Measurements from ENCODE around the gene ZNF503.
"Not testable (repeated sequence)": the region's sequence is repeated elsewhere in the genome, so short reads cannot be mapped to it uniquely, and the experiment has no call there.

The ZNF503 gene

DNA sequence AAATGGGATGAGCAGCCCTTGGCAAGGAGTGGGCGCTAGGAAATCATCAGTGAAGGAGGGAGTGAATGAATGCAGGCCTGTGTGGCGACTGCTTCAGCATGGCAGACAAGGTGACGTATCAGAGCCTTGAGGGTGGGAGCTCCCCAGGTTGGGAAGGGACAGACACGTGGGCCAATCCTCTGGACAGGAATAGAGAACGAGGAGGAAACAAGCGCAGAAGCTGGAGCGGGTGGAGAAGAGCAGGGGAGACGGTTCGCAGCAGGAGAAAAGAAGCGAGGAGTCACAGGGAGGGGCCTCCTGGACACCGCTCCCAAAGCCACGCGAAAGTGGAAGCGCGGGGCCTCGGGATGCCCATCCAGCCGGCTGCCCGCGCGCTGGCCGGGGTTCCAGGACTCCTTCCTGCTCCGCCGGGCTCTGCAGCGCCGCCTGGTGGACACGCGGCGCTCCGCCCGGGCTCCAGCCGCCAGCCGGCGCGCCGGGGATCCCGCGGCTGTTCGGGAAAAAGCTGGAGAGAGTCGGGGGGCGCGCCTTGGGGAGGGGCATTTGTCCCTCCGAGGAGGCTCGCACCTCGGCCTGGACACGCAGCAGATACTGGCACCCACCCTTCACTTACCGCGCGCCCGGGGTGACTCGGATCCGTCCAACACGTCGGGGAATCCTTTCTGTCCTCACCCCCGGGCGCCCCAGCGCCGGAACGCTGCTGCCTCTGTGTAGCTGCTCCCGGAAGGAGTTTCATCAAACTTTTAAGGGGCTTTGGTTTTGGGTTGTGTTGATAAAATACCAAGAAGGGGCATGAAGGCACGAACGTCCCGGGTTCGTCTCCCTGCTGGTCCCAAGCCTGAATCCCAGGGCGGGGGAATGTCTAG is 6.3 kb downstream of the ZNF503 start:
- DNase-seq (ENCODE audit: low read depth in 2 of 2): peak in 1 of 2 donors; percentile 28

DNA sequence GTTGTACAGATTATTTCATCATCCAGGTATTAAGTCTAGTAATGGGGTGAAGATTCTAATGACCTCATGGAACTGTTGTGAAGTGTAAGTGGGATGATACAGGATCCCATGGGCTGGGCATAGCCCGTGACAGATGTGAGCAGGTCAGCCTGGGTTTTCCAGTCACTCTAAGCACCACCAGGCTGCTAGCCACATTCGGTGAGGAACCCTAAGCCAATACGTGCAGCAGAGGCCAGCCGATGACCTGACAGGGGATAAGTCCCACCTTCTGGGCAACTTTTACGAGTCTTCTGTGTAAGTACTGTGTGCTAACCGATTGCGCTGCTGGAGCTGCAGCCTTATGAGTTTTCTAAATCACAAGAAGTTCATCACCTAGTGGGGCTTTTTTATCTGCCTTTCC is 7.3 kb downstream of the ZNF503 start:
- DNase-seq (ENCODE audit: low read depth in 2 of 2): no peak

- DNase-seq (ENCODE audit: low read depth in 2 of 2): no peak
Observed at GRCh38 chr10:75392744-75393143, 8.8 kb downstream of the ZNF503 start.

DNA sequence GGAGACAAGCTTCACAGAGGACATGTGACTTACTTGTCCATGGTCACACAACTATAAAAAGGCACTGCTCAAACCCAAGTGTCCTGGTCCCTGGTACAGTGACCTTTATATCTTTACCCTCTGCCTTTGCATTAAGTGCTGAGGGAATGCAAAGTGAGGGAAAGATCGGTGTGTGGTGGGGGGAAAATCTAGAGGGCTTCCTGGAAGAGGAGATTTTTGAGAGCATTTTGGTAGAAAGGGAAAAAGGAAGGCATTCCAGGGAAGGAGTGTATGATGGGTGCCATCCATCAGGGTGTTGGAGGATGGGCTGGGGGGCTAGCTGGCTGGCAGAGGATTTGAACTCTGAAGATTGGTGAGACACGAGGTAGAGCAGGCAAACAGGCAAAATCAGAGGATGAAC is 9.3 kb downstream of the ZNF503 start:
- no peak for DNase-seq (ENCODE audit: low read depth in 2 of 2)

GRCh38 chr10:75390178-75390577 is 11.4 kb downstream of the ZNF503 start:
- DNase-seq (ENCODE audit: low read depth in 2 of 2): no peak

DNA sequence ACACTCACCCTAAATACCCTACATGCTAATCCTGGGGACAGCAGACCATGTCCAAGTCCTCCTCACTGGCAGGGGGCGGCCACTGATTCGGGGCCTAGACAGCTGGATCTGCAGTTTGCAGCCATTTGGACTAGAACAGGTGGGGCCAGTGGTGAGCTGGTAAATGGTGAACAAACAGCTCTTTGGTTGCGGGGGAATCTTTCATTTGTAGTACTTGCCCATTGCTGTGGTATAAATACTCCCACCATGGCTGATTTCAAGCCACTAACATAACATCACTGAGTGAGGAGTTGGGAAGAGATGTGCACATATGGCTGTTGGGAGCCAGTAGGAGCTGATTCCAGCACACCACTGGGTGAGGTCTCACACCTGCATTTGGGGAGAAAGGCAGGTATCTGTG is 13.5 kb downstream of the ZNF503 start:
- no peak for DNase-seq (ENCODE audit: low read depth in 2 of 2)

DNA sequence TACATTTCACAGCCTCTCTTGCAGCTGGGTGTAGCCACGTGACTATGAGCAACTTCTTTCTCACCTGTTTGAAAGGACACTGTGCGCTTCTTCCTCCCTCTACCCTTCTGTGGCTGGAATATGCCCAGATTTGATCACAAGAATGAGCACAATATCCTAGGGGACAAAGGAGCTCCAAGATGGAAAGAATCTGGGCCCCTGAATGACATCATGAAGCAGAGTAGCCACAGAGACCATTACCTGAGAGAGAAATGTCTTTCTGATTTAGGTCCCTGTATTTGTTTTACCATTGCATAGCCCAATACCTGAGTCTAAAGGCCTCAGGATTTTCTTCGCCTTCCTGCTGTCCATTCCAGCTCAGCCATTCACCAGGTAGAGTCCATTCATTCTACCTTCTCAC is 15.4 kb downstream of the ZNF503 start:
- DNase-seq (ENCODE audit: low read depth in 2 of 2): no peak

GRCh38 chr10:75379817-75380216 is 21.7 kb downstream of the ZNF503 start:
- DNase-seq (ENCODE audit: low read depth in 2 of 2): no peak

DNA sequence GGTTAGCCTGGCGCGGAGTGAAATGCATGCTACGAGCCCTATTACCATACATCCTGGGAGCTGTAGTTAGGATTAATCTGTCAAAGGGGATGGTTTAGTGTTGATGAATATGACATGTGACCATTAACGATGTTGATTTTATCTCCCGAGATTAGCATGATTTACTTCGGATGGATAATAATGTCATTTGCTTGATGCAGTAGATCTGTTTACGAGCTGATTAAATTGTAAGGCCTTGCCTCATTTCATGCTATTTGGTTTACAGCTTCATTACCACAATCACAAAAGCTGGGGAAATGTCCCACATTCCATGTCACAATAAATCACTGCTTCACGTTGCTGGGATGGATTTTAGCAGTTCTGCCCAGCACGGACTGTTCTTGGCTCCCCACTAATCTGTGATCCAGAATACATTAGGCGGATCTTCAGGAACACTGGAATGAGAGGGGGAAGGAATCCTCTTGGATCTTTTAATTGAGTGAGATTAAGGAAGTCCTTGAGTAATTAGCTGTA is 22.3 kb downstream of the ZNF503 start:
- DNase-seq (ENCODE audit: low read depth in 2 of 2): no peak

DNA sequence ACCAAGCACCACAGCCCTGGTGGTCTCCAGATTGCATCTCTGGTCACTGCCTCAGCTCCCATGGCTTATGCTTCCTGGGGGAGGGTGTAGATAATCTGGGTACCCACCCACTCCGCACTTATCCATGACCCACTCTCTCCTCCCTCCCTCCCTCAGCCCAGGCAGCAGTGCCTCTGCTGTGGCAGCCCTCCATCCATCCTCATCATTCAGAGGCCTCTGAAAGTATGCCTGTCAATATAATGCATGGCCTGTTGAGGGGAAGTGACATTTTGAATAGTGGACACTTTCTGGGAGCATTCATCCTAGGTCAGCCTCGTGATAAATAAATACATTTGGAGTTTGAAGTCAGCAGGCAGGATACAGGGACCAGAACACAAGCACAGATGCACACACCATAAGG is 23.2 kb downstream of the ZNF503 start:
- no peak for DNase-seq (ENCODE audit: low read depth in 2 of 2)

GRCh38 chr10:75377869-75378268 is 23.7 kb downstream of the ZNF503 start:
- DNase-seq (ENCODE audit: low read depth in 2 of 2): no peak

DNA sequence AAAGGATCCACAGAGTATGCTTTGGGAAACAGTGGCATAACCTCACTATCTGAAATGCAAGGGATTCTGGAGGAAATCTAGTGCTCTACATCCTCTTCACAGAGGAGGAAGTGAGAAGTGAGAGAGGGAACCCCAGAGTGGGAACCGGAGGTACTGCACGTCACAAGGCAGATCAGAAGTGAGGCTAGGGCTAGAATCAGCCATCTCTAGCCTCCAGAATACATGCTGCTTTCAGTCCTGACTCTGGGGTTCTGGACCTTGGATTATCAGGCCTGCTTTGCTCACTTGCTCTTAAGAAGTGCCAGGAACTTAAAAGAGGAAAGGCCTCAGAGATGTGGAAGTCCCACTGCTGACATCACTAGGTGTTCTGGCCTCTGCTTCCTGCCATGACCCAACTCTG is 25.7 kb downstream of the ZNF503 start:
- no peak for DNase-seq (ENCODE audit: low read depth in 2 of 2)

GRCh38 chr10:75371010-75371409 is 30.6 kb downstream of the ZNF503 start:
- DNase-seq (ENCODE audit: low read depth in 2 of 2): no peak

DNA sequence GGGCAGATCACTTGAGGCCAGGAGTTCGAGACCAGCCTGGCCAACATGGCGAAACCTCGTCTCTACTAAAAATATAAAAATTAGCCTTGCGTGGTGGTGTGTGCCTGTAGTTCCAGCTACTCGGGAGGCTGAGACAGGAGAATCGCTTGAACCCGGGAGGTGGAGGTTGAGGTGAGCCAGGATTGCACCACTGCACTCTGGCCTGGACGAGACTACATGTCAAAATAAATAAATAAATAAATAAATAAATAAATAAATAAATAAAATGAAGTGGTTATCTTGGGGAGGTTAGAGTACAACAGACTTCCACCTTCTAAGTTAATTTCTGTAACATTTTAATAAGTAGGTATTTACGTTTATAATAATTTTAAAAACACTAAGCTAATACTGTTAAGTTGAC is 31.7 kb downstream of the ZNF503 start:
- not testable (repeated sequence) for DNase-seq (ENCODE audit: low read depth in 2 of 2)

- DNase-seq (ENCODE audit: low read depth in 2 of 2): no peak
Observed at GRCh38 chr10:75367901-75368300, 33.7 kb downstream of the ZNF503 start.

GRCh38 chr10:75367021-75367487 is 34.5 kb downstream of the ZNF503 start:
- no peak for DNase-seq (ENCODE audit: low read depth in 2 of 2)

- DNase-seq (ENCODE audit: low read depth in 2 of 2): no peak
Observed at GRCh38 chr10:75363431-75363830, 38.1 kb downstream of the ZNF503 start.

GRCh38 chr10:75359876-75360275 is 41.7 kb downstream of the ZNF503 start:
- not testable (repeated sequence) for DNase-seq (ENCODE audit: low read depth in 2 of 2)

DNA sequence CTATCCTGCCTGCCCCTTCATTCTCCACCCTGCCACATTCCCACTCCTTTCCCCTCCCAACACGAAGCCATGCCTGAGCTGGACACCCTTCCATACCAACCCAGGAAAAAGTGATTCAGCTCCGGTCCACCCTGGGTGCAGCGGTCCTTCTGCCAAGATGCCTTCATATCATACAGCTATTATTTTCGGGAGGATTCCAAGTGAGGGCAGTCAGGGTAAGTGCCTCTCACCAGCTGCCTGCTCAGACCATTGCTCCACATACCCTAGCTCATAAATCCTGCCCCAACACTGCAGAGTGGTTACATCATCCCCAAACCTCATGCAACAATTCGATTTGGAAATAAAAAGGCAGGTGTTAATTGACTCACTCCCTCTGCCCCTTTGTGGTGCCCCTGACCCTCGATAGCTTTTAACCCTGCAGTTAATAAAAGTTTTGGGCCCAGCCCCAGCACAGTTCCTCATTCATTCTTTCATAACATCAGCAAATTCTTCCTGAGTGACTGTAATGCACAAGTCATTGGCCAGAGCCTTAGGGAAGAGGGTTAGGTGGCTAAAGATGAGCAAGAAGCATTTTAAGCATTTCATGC is 42.6 kb downstream of the ZNF503 start:
- DNase-seq (ENCODE audit: low read depth in 2 of 2): no peak

DNA sequence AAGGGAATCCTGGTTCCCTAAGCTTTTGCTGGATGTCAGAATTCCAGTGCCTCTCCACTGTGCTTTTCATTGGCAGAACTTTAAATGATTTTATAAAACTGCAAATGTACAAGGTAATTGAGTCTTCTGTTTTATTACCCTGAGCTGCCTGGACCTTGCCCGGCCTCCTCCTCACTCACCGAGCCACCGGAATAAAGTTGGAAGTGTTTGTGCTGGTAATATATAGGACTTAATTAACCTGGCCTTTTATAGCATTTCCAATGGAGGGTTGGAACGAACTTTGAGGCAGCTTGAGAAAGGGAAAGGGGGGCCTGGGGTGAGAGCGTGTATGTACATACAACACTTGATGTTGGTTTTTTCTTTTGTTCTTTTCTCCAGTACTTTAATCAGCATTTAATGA is 43.4 kb downstream of the ZNF503 start:
- no peak for DNase-seq (ENCODE audit: low read depth in 2 of 2)

- DNase-seq (ENCODE audit: low read depth in 2 of 2): no peak
Observed at GRCh38 chr10:75357500-75357899, 44.1 kb downstream of the ZNF503 start.

DNA sequence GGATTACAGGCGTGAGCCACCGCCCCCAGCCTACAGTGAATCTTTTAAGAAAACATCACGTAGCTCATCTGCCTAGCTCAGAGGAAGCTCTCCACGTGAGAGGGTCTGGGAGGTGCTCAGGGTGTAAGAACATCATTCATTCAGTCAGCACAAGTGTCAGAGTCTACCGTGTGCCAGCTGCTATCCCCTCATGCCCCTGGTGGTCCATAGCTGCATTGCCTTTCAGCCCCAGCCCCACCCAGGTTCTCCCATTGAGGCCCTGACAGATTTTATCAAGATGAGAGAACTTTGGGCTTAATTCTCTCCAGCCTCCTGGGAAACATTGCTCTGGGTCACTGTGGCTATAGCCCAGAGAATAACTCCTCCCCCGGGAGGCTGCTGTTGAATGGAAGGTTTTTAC is 45.1 kb downstream of the ZNF503 start:
- no peak for DNase-seq (ENCODE audit: low read depth in 2 of 2)

GRCh38 chr10:75355706-75356105 is 45.9 kb downstream of the ZNF503 start:
- no peak for DNase-seq (ENCODE audit: low read depth in 2 of 2)
